Measurements from ENCODE around the gene PERM1. TPM values are rescaled to one million over a fixed set of nuclear protein-coding genes. Genes with fewer than 3 reads are reported as not detected.

PERM1 gene
- total RNA-seq, 2 donors from 2014 or later = not detected

DNA sequence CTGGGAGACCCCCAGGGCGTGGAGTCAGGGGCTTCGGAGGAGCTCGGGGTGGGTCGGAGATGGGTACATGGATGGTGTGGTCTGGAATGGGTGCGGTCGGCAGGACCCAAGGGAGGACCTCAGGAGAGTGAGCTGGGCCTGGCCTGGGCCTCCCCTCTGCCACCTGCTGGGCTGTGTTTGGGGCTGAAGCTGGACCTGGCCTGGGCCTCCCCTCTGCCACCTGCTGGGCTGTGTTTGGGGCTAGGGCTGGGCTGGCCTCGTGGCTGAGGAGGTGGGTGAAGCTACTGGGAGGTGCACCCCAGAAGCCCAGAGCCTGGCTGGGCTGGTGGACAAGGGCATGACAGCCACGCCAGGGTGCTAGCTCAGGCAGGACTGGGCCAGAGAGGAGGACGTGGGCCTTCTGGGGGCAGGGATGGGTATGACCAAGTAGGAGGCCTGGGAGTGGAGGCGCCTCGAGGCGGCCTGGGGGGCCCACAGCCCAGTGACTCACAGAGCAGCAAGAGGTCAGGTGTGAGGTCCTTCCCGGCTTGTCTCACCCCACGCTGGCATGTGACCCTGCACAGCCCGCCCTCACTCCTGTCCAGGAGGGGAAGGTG lies 43.7 kb downstream of the PERM1 start:
- Histone ChIP-seq H3K9ac (ENCODE audit: extremely low read depth, low read length, poor library complexity, severe bottlenecking) (no peak overlapping the region), H3K27ac (ENCODE audit: low read depth, low read length) (no peak overlapping the region), H3K27me3 (ENCODE audit: control insufficient read depth, insufficient read depth, low read length, poor library complexity, severe bottlenecking) (peaks cover 31% of the 10 kb centered on the region), H3K9me3 (ENCODE audit: control insufficient read depth, low read length) (no peaks in the 10 kb centered on the region), H3K4me1 (ENCODE audit: control insufficient read depth, insufficient read depth, low read length) (peaks cover 29% of the 10 kb centered on the region), H3K36me3 (ENCODE audit: control insufficient read depth, insufficient read depth, low read length) (no peaks in the 10 kb centered on the region), H3K4me3 (ENCODE audit: low read length) (no peak overlapping the region)
- Mint-ChIP-seq H3K4me3 (no peak overlapping the region), H3K9me3 (no peaks in the 10 kb centered on the region), H3K36me3 (ENCODE audit: low read depth) (no peaks in the 10 kb centered on the region), H3K4me1 (peaks cover 23% of the 10 kb centered on the region), H3K27ac (no peak overlapping the region), H3K27me3 (ENCODE audit: insufficient read depth) (peaks cover 35% of the 10 kb centered on the region)
- TF ChIP-seq, protein P1, sequence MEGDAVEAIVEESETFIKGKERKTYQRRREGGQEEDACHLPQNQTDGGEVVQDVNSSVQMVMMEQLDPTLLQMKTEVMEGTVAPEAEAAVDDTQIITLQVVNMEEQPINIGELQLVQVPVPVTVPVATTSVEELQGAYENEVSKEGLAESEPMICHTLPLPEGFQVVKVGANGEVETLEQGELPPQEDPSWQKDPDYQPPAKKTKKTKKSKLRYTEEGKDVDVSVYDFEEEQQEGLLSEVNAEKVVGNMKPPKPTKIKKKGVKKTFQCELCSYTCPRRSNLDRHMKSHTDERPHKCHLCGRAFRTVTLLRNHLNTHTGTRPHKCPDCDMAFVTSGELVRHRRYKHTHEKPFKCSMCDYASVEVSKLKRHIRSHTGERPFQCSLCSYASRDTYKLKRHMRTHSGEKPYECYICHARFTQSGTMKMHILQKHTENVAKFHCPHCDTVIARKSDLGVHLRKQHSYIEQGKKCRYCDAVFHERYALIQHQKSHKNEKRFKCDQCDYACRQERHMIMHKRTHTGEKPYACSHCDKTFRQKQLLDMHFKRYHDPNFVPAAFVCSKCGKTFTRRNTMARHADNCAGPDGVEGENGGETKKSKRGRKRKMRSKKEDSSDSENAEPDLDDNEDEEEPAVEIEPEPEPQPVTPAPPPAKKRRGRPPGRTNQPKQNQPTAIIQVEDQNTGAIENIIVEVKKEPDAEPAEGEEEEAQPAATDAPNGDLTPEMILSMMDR (conservative IDR thresholded peaks at IDR 0.05) = peak; percentile 39
- WGBS, 2 experiments (ENCODE audit: insufficient coverage in 1 of 2, insufficient read length in 1 of 2) = 88 to 100% methylated on average over 1 to 15 of the region's 15 CpGs
- DNase-seq = no peak

DNA sequence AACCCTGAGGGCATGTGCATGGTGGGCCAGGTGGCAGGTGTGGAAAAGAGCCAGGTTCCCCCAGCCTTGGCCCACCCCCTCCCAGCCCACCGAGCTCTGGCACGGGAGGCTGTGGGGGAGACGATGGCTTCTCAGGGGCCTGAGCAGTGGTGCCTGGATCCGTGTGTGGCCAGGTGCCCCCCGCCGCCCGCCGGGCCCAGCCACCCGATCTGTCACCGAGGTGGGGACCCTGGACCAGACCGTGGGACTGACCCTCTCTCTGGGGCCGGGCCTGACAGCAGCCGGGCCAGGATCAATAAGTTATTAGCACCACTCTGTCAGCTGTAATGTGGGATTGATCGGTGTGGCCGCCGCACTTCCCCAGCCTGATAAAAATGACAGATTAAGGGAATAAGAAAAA lies 44.4 kb downstream of the PERM1 start:
- H3K9ac ChIP-seq (ENCODE audit: extremely low read depth, low read length, poor library complexity, severe bottlenecking) = no peak overlapping the region
- Mint-ChIP-seq H3K27me3 (ENCODE audit: insufficient read depth) (peaks cover 39% of the 10 kb centered on the region), H3K9me3 (no peaks in the 10 kb centered on the region), H3K4me3 (no peak overlapping the region), H3K36me3 (ENCODE audit: low read depth) (no peaks in the 10 kb centered on the region), H3K27ac (no peak overlapping the region), H3K4me1 (peaks cover 23% of the 10 kb centered on the region)
- H3K27me3 ChIP-seq (ENCODE audit: control insufficient read depth, insufficient read depth, low read length, poor library complexity, severe bottlenecking) = peaks cover 33% of the 10 kb centered on the region
- H3K4me1 ChIP-seq (ENCODE audit: control insufficient read depth, insufficient read depth, low read length) = peaks cover 29% of the 10 kb centered on the region
- TF ChIP-seq, protein P1 (conservative IDR thresholded peaks at IDR 0.05) = no peak
- H3K4me3 ChIP-seq (ENCODE audit: low read length) = no peak overlapping the region
- no peaks in the 10 kb centered on the region for H3K36me3 ChIP-seq (ENCODE audit: control insufficient read depth, insufficient read depth, low read length)
- no peak for DNase-seq
- H3K27ac ChIP-seq (ENCODE audit: low read depth, low read length) = no peak overlapping the region
- 90% methylated on average over 12 to 16 of the region's 16 CpGs for WGBS, 2 experiments (ENCODE audit: insufficient coverage in 1 of 2, insufficient read length in 1 of 2)
- H3K9me3 ChIP-seq (ENCODE audit: control insufficient read depth, low read length) = no peaks in the 10 kb centered on the region

DNA sequence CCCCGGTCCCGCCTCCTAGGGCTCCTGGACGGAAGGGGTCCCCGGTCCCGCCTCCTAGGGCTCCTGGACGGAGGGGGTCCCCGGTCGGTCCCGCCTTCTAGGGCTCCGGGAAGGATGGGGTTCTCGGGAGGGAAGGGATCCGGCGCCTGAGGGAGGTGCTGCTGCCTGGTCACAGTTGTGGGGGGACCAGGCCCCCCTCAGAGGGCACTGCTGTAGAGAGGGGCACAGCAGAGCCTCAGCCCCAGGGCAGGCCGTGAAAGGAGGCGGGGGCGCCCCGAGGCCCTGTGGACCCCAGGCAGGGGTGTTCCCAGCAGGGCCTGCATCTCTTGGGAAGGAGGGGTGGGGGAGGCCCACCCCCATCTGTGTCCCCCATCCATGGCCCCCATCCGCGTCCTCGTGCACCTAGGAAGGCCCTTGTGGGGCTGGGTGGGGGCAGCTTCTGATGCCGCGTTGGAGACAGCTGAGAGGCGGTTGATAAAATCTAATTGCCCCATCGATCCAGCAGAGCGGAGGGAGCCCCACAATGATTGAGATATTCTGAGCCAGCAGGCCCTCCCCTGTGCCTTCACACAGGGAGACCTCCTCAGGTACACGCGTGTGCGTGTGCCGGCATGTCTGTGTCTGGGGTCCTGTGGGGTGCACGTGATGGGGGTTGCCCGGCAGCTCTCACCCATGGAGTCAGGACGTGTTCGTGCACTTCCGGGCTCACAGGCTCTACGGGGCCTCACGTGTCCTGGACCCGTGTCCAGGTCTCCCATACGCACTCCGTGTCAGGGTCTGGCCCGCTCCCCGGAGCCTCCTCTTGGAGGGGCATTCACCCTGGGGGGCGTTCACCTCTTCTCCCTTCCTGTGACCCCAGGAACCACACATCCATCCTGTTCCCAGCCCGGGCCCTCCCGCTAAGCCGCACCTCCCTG lies 45.3 kb downstream of the PERM1 start:
- WGBS, 2 experiments (ENCODE audit: insufficient coverage in 1 of 2, insufficient read length in 1 of 2) = 82 to 86% methylated on average over 20 to 45 of the region's 45 CpGs

More for the DNA sequence above, 45.3 kb downstream of the PERM1 start:
- Histone ChIP-seq H3K27ac (ENCODE audit: low read depth, low read length) (no peak overlapping the region), H3K9ac (ENCODE audit: extremely low read depth, low read length, poor library complexity, severe bottlenecking) (no peak overlapping the region), H3K9me3 (ENCODE audit: control insufficient read depth, low read length) (no peaks in the 10 kb centered on the region), H3K4me1 (ENCODE audit: control insufficient read depth, insufficient read depth, low read length) (peaks cover 29% of the 10 kb centered on the region), H3K27me3 (ENCODE audit: control insufficient read depth, insufficient read depth, low read length, poor library complexity, severe bottlenecking) (peaks cover 33% of the 10 kb centered on the region), H3K36me3 (ENCODE audit: control insufficient read depth, insufficient read depth, low read length) (no peaks in the 10 kb centered on the region), H3K4me3 (ENCODE audit: low read length) (no peak overlapping the region)
- Mint-ChIP-seq H3K27ac (no peak overlapping the region), H3K27me3 (ENCODE audit: insufficient read depth) (peaks cover 40% of the 10 kb centered on the region), H3K4me1 (peaks cover 24% of the 10 kb centered on the region), H3K4me3 (no peak overlapping the region), H3K9me3 (no peaks in the 10 kb centered on the region), H3K36me3 (ENCODE audit: low read depth) (peaks cover under 1% of the 10 kb centered on the region)
- no peak for DNase-seq
- TF ChIP-seq, protein P1 (conservative IDR thresholded peaks at IDR 0.05) = no peak
